ENCODE results near the gene PCSK4. TPM values are rescaled to one million over a fixed set of nuclear protein-coding genes. Genes with fewer than 3 reads are reported as not detected.

PCSK4 gene
- total and polyA plus RNA-seq, 9 of the 15 experiments (the other 6 are each of a cell fraction or from before 2014, with no cell fraction given): 0.01 to 9.1 (median 2.1) TPM; not detected in 1

- TF ChIP-seq SRSF1 (IDR thresholded peaks at IDR 0.05; ENCODE audit: low read depth, low read length) (no peak), MED1 (CRISPR knock-in tag; IDR thresholded peaks at IDR 0.05; ENCODE audit: borderline replicate concordance) (no peak), POLR3A (IDR thresholded peaks at IDR 0.05; ENCODE audit: borderline replicate concordance, extremely low read depth, insufficient read depth, insufficient read length) (no peak), GTF2E2 (tag; IDR thresholded peaks at IDR 0.05) (no peak), ZBED1 (IDR thresholded peaks at IDR 0.05) (no peak), GATAD2A (IDR thresholded peaks at IDR 0.05) (no peak), POLR2G (IDR thresholded peaks at IDR 0.05; ENCODE audit: low read depth, low read length) (0 out of 2 replicates have a peak, but pooled peaks have one; percentile 20), RFX5 (IDR thresholded peaks at IDR 0.05; ENCODE audit: low read depth, low read length) (no peak), RAD51 (IDR thresholded peaks at IDR 0.05; ENCODE audit: borderline replicate concordance, low read depth) (no peak)
Observed at GRCh38 chr19:1445932-1446712, 44.0 kb downstream of the PCSK4 start (continued).

DNA sequence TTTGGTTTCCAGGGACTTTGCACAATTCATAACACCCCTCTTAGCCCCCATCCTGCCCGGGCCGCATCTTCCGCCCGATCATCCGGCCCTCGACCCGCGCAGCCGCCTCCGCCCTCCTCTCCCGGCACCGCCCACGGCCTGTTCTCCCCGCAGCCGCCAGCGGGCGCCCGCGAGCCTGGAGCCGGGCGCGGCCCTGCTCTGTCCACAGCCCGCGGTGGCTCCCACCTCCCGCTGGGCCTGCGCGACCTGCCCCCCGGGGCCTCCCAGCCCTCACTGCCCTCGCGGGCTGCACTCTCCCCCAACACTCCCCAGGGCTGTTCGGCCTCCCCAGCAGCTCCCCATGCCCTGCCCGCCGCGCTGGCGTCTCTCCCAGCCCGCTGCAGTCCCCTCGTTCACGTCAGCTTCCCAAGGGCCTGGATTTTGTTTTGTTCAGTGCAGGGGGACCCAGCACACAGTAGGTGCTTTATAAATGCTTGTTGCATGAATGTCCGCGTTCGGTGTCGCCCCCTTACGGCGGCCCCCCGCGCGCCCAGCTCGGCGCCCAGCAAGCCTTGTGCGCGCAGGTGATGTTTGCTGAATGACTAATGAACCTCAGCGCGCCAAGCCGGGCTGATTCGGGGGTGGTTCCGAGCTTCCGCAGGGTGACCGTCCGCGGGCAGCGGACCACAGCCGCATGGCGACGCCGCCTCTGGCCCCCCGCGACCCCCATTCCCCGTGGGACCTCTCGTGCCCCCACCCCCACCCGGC is 44.8 kb downstream of the PCSK4 start:
- peaks cover 22% of the 10 kb centered on the region for H4K20me1 ChIP-seq (replicated peaks; ENCODE audit: control insufficient read depth, insufficient read depth, low read length)
- DNase-seq (ENCODE audit: extremely low read depth in 1 of 4, low spot score in 3 of 4) (peak; percentile 82 to 89 (median 85)), ATAC-seq (peak; percentile 84), FAIRE-seq (peak; percentile 61)
- H3K9me3 ChIP-seq (replicated peaks; ENCODE audit: control insufficient read depth, insufficient read depth, low read depth, low read length): no peaks in the 10 kb centered on the region
- CTCF ChIA-PET (ENCODE audit: low intra/inter-chr PET ratio): interaction anchor here (0.8 to 1.1 kb wide), 2 partner anchors 31 to 68 kb away, joined by 3 to 6 read pairs; partner anchors contain the start of gene ADAMTSL5
- no TSS peak for BruUV-seq (replicated peaks)
- peaks cover 33 to 82% of the 10 kb centered on the region in 2 experiments for H3K4me1 ChIP-seq (replicated peaks in 1 of 2; ENCODE audit: control insufficient read depth in 2 of 2, insufficient read depth in 2 of 2, low read length in 2 of 2)
- WGBS (ENCODE audit: insufficient coverage, low coverage, missing lambda C conversion rate): 2% methylated on average over 23 of the region's 70 CpGs
- H3K4me3 ChIP-seq: peak overlapping the region; percentile 41
- no peaks in the 10 kb centered on the region for H3K9me1 ChIP-seq (ENCODE audit: control insufficient read depth, insufficient read depth, low read length)
- peaks cover 0 to 1% of the 10 kb centered on the region in 2 experiments; a peak in 1 of 5 replicates for H3K27me3 ChIP-seq (ENCODE audit: control insufficient read depth in 2 of 2, insufficient read depth in 2 of 2, low read length in 2 of 2)
- H3K79me2 ChIP-seq (ENCODE audit: control insufficient read depth, insufficient read depth, low read length): peaks cover 21% of the 10 kb centered on the region
- H2AFZ ChIP-seq (ENCODE audit: low read depth, low read length): peak overlapping the region; percentile 60
- in situ Hi-C loops (cut with MboI): no loop called here
- POLR2A ChIA-PET: interaction anchor here (0.6 to 1.3 kb wide), 5 partner anchors 8 to 770 kb away, joined by 3 to 6 read pairs (median 4); no protein-coding TSS in a partner anchor
- peak overlapping the region; percentile 47; the same call in 2 of the 3 replicates for H3K27ac ChIP-seq (ENCODE audit: extremely low read depth, low read depth, low read length)
- peak overlapping the region; percentile 75 for H3K4me2 ChIP-seq (ENCODE audit: insufficient read depth, low read length)
- peak overlapping the region; percentile 57 to 87 for H3K9ac ChIP-seq (ENCODE audit: insufficient read depth in 1 of 2, low read depth in 2 of 2, low read length in 2 of 2)
- H3K36me3 ChIP-seq (ENCODE audit: control insufficient read depth, insufficient read depth, low read length): peaks cover 25% of the 10 kb centered on the region
- intact Hi-C loops (cut with micrococcal nuclease): loop anchor here (10.0 kb wide), 1 partner anchor 171 kb away; the partner anchor contains the start of gene FAM174C
- 0 out of 2 replicates have a peak, but pooled peaks have one; percentile 17 for TF ChIP-seq ZSCAN29 (IDR thresholded peaks at IDR 0.05)
- TF ChIP-seq KDM2B (CRISPR knock-in tag; IDR thresholded peaks at IDR 0.05): peak; percentile 71; the same call in 1 of the 2 replicates
- TF ChIP-seq ZC3H11A (IDR thresholded peaks at IDR 0.05; ENCODE audit: low read depth, low read length): no peak
- TF ChIP-seq NR4A1 (CRISPR knock-in tag; IDR thresholded peaks at IDR 0.05): no peak
- TF ChIP-seq NR4A1 (tag; IDR thresholded peaks at IDR 0.05): 0 out of 2 replicates have a peak, but pooled peaks have one; percentile 54
- TF ChIP-seq EGR1 (conservative IDR thresholded peaks at IDR 0.05): peak; percentile 95
- peak; percentile 73; the same call in 1 of the 2 replicates for TF ChIP-seq KLF13 (tag; IDR thresholded peaks at IDR 0.05; ENCODE audit: borderline replicate concordance, low read depth)
- TF ChIP-seq CBX1 (IDR thresholded peaks at IDR 0.05; ENCODE audit: low read depth): peak; percentile 78; the same call in 1 of the 2 replicates
- TF ChIP-seq KDM1A (IDR thresholded peaks at IDR 0.05): peak; percentile 72 to 80; a peak in 3 of 4 replicates
- no peak for TF ChIP-seq CHD1 (IDR thresholded peaks at IDR 0.05; ENCODE audit: low read length)
- TF ChIP-seq PRPF4 (IDR thresholded peaks at IDR 0.05; ENCODE audit: insufficient read depth, low read depth, low read length, poor library complexity, severe bottlenecking): no peak
- peak; percentile 45; the same call in 1 of the 2 replicates for TF ChIP-seq SMC3 (conservative IDR thresholded peaks at IDR 0.05; ENCODE audit: insufficient read depth, low read depth, low read length)
- peak; percentile 32; the same call in 1 of the 2 replicates for TF ChIP-seq TARDBP (IDR thresholded peaks at IDR 0.05)
